ENCODE measurements around the gene GSE1. TPM values are rescaled to one million over a fixed set of nuclear protein-coding genes. Genes with fewer than 3 reads are reported as not detected.

Gene GSE1
- total and polyA plus RNA-seq, 2 of the 13 experiments (the other 11 are each of a cell fraction or from before 2014, with no cell fraction given) = 16.1 to 31.2 TPM

DNA sequence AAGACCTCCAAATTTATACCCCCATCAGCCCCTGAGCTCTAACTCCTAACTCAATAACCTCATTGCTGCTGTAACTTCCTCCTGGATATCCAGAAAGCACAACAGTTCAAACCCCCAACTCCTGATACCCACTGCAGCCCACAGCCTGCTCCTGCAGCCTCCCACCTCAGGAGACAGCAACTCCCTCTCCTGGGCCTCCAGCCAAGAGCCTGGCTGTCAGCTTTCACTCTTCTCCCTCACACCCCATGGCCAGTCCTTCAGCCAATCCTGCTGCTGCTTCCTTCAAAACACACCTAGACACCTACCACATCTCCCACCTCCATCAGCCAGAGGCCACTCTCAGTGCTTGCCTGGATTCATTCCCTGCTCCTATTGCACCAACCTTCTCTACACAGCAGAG is 70.2 kb downstream of the GSE1 start:
- no peaks in the 10 kb centered on the region; the same call in 1 of the 2 replicates for H4K20me1 ChIP-seq (ENCODE audit: insufficient read depth, low read length)
- peaks cover 2% of the 10 kb centered on the region for H3K79me2 ChIP-seq (ENCODE audit: insufficient read depth, low read length)
- DNase-seq (ENCODE audit: low spot score) = no peak
- no peaks in the 10 kb centered on the region for H3K27me3 ChIP-seq (ENCODE audit: control insufficient read depth in 1 of 2, insufficient read depth in 2 of 2, low read length in 2 of 2)
- ChIA-PET CTCF (ENCODE audit: low intra/inter-chr PET ratio, low total read pairs) (no interaction called here), POLR2A (interaction anchor here (0.6 kb wide), 1 partner anchor 71 kb away, joined by 3 read pairs; no protein-coding TSS in a partner anchor)
- BruUV-seq (replicated peaks) = no TSS peak
- no peak for FAIRE-seq
- H3K36me3 ChIP-seq (replicated peaks in 1 of 2; ENCODE audit: control insufficient read depth in 1 of 2, insufficient read depth in 2 of 2, low read length in 2 of 2) = peaks cover 16 to 49% of the 10 kb centered on the region in 2 experiments
- no peaks in the 10 kb centered on the region for H3K9me3 ChIP-seq (ENCODE audit: low read length)
- H3K27ac ChIP-seq (ENCODE audit: extremely low read length, insufficient read depth, low read length) = no peak overlapping the region
- intact Hi-C loops (cut with micrococcal nuclease; ENCODE audit: unreplicated experiment) = no loop called here
- no peak for TF ChIP-seq ZFP41 (CRISPR knock-in tag; IDR thresholded peaks at IDR 0.05; ENCODE audit: borderline replicate concordance)
- TF ChIP-seq ZSCAN30 (CRISPR knock-in tag; IDR thresholded peaks at IDR 0.05) = no peak
- no peak for TF ChIP-seq MAX (IDR thresholded peaks at IDR 0.05)
- no peak for TF ChIP-seq ZSCAN22 (CRISPR knock-in tag; IDR thresholded peaks at IDR 0.05)
- TF ChIP-seq ZNF44 (CRISPR knock-in tag; IDR thresholded peaks at IDR 0.05) = no peak
- TF ChIP-seq ARNTL (CRISPR knock-in tag; IDR thresholded peaks at IDR 0.05) = no peak
- no peak for TF ChIP-seq IKZF1 (IDR thresholded peaks at IDR 0.05)
- TF ChIP-seq ZKSCAN1 (IDR thresholded peaks at IDR 0.05; ENCODE audit: low read length) = no peak
- TF ChIP-seq ZNF446 (CRISPR knock-in tag; IDR thresholded peaks at IDR 0.05) = no peak
- TF ChIP-seq POGZ (CRISPR knock-in tag; IDR thresholded peaks at IDR 0.05) = no peak
- no peak for TF ChIP-seq ZNF335 (CRISPR knock-in tag; IDR thresholded peaks at IDR 0.05)
- no peak for ATAC-seq
- H3K9ac ChIP-seq (ENCODE audit: insufficient read depth, low read depth, low read length) = no peak overlapping the region
- H2AFZ ChIP-seq (ENCODE audit: low read length) = no peak overlapping the region
- peaks cover 16% of the 10 kb centered on the region for H3K4me1 ChIP-seq (ENCODE audit: insufficient read depth, low read length)
- in situ Hi-C loops (cut with HindIII; ENCODE audit: extremely low pct_ligation_motif_present, low pct_unique_long_range_greater_than_20kb) = no loop called here
- no peak overlapping the region for H3K4me3 ChIP-seq (replicated peaks in 1 of 3; ENCODE audit: insufficient read depth in 1 of 3, low read depth in 2 of 3, low read length in 3 of 3)
- H3K4me2 ChIP-seq (ENCODE audit: low read depth, low read length) = no peak overlapping the region

DNA sequence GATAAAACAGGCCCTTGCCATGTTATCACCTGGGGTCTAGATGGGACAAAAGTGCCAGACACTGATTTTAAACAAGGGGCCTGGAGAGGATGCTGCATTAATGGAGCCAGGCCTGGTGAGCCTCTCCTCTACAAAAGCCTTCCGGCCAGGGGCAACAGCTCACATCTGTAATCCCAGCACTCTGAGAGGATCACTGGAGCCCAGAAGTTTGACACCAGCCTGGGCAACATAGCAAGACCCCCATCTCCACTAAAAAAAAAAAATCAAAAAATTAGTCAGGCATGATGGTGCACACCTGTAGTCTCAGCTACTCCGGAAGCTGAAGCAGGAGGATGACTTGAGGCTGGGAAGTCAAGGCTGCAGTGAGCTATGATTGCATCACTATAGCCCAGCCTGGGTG is 72.1 kb downstream of the GSE1 start:
- H3K4me3 ChIP-seq (replicated peaks in 1 of 3; ENCODE audit: insufficient read depth in 1 of 3, low read depth in 2 of 3, low read length in 3 of 3) = no peak overlapping the region
- peak; percentile 5; the same call in 1 of the 2 replicates for TF ChIP-seq ATF7 (IDR thresholded peaks at IDR 0.05)
- TF ChIP-seq ATF7 (CRISPR knock-in tag; IDR thresholded peaks at IDR 0.05) = no peak
- TF ChIP-seq REL (CRISPR knock-in tag; conservative IDR thresholded peaks at IDR 0.05) = no peak
- TF ChIP-seq ZNF121 (CRISPR knock-in tag; IDR thresholded peaks at IDR 0.05) = peak; percentile 42; the same call in 1 of the 2 replicates
- TF ChIP-seq NR2F2 (IDR thresholded peaks at IDR 0.05; ENCODE audit: borderline replicate concordance, low read depth) = no peak
- no peak for TF ChIP-seq GMEB1 (CRISPR knock-in tag; IDR thresholded peaks at IDR 0.05; ENCODE audit: borderline replicate concordance)
- peak; percentile 22; the same call in 1 of the 2 replicates for TF ChIP-seq CEBPB (IDR thresholded peaks at IDR 0.05; ENCODE audit: borderline replicate concordance, low read depth, low read length)
- no peak overlapping the region for H2AFZ ChIP-seq (ENCODE audit: low read length)
- ATAC-seq = no peak
- FAIRE-seq = no peak
- DNase-seq (ENCODE audit: low spot score) = no peak
- H3K27me3 ChIP-seq (ENCODE audit: control insufficient read depth in 1 of 2, insufficient read depth in 2 of 2, low read length in 2 of 2) = peaks cover 0 to 9% of the 10 kb centered on the region in 2 experiments; a peak in 3 of 5 replicates
- CTCF ChIA-PET (ENCODE audit: low intra/inter-chr PET ratio, low total read pairs) = no interaction called here
- H3K36me3 ChIP-seq (replicated peaks in 1 of 2; ENCODE audit: control insufficient read depth in 1 of 2, insufficient read depth in 2 of 2, low read length in 2 of 2) = peaks cover 11 to 30% of the 10 kb centered on the region in 2 experiments
- H3K27ac ChIP-seq (ENCODE audit: extremely low read length, insufficient read depth, low read length) = no peak overlapping the region
- H3K4me2 ChIP-seq (ENCODE audit: low read depth, low read length) = no peak overlapping the region
- no peaks in the 10 kb centered on the region; the same call in 1 of the 2 replicates for H4K20me1 ChIP-seq (ENCODE audit: insufficient read depth, low read length)
- intact Hi-C loops (cut with micrococcal nuclease; ENCODE audit: unreplicated experiment) = no loop called here
- H3K4me1 ChIP-seq (ENCODE audit: insufficient read depth, low read length) = peaks cover 29% of the 10 kb centered on the region
- no peak overlapping the region for H3K9ac ChIP-seq (ENCODE audit: insufficient read depth, low read depth, low read length)
- in situ Hi-C loops (cut with HindIII; ENCODE audit: extremely low pct_ligation_motif_present, low pct_unique_long_range_greater_than_20kb) = no loop called here
- peaks cover 2% of the 10 kb centered on the region for H3K79me2 ChIP-seq (ENCODE audit: insufficient read depth, low read length)
- POLR2A ChIA-PET = no interaction called here
- no peaks in the 10 kb centered on the region for H3K9me3 ChIP-seq (ENCODE audit: low read length)
- WGBS (ENCODE audit: low lambda C conversion rate) = 100% methylated on average over 2 of the region's 2 CpGs
- BruUV-seq (replicated peaks) = no TSS peak
